Thyroid gland (tissue), 4 donors: Measurements from ENCODE around the gene TSPAN5. TPM values are rescaled to one million over a fixed set of nuclear protein-coding genes. Genes with fewer than 3 reads are reported as not detected.

ENCODE experiments used
- DNase-seq, 2 donors: peaks; one replicate each; pipeline ENCODE4 v3.0.0-alpha.2; 2019
- H3K27ac ChIP-seq, 3 donors: fragments of 200-600 bp; sonication (generic); 1 replicate in 2 of 3; 2 replicates in 1 of 3; pipeline ENCODE4 v1.5.1; 2016 to 2019; ENCODE audit warnings: mild to moderate bottlenecking in 1 of 3, moderate library complexity in 1 of 3
- H3K27me3 ChIP-seq: fragments of 200-600 bp; sonication (generic); one replicate; pipeline ENCODE4 v1.5.1; 2019
- H3K36me3 ChIP-seq, 2 donors: fragments of 200-600 bp; sonication (generic); one replicate each; pipeline ENCODE4 v1.5.1; 2016 to 2019
- H3K4me1 ChIP-seq, 2 donors: fragments of 200-600 bp; sonication (generic); one replicate each; pipeline ENCODE4 v1.5.1; 2017 to 2019
- H3K4me3 ChIP-seq, 3 donors: fragments of 200-600 bp; sonication (generic); replicated peaks in 1 of 3; 1 replicate in 2 of 3; 2 replicates in 1 of 3; pipeline ENCODE4 v1.5.1; 2016; ENCODE audit warnings: mild to moderate bottlenecking in 1 of 3
- H3K9me3 ChIP-seq: fragments of 200-600 bp; sonication (generic); one replicate; pipeline ENCODE4 v1.5.1; 2017
- POLR2A ChIP-seq, 2 donors: fragments of 450-650 bp; IDR thresholded peaks; one replicate each; pipeline ENCODE4 v1.6.1; 2017; ENCODE audit warnings: antibody characterized with exemption in 2 of 2, mild to moderate bottlenecking in 2 of 2, moderate library complexity in 1 of 2
- WGBS, 2 donors: methylation state at CpG; one replicate each; pipeline ENCODE4 v1.1.5; 2017; 5-methylcytosine and 5-hydroxymethylcytosine counted together
- intact Hi-C: fragments of 100-400 bp; cut with DNase I; formaldehyde crosslinking; loops from one replicate; pipeline ENCODE4 v1.15.1; 2023
- total RNA-seq, 4 donors: library from RNA; depleted of rRNA; stranded (reverse); fragments of >200 nt; gene quantifications; one replicate each; pipeline ENCODE4 v1.2.3, GENCODE V29; 2016
- TF ChIP-seq, protein P1 (sequence below), 6 experiments: fragments of 200-600 bp in 3 of 6; fragments of 450-650 bp in 3 of 6; sonication (generic) in 3 of 6; IDR thresholded peaks; one replicate each; pipeline ENCODE4 v1.5.1; 2016 to 2019; ENCODE audit warnings: antibody characterized with exemption in 6 of 6, mild to moderate bottlenecking in 2 of 6, inconsistent platforms in 1 of 6, moderate library complexity in 1 of 6

The TSPAN5 gene
- total RNA-seq, 4 donors from 2014 or later, result 26.4 to 48.0 (median 29.1) TPM

DNA sequence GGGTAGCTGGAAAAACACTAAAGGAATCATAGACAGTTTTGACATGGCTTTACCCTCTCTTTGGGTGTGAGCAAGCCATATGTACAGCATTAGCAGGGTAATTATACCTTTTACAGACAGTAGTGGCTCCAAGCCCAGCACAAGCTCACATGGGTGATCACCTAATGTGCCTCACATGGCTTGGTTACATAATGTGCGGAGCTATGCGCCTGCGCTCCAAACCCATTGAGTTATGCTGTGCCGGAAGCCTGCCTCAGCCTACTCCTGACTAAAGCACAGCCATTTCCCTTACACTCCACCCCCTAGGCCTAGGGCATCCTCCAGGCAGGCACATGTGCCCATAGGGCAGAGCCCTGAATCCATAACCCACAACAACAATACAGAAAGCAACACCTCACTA lies 6.5 kb upstream of the TSPAN5 start:
- Histone ChIP-seq H3K27me3 (no peaks in the 10 kb centered on the region), H3K4me3 (no peak overlapping the region), H3K27ac (no peak overlapping the region), H3K36me3 (no peaks in the 10 kb centered on the region), H3K4me1 (peaks cover 0 to 6% of the 10 kb centered on the region in 2 donors), H3K9me3 (no peaks in the 10 kb centered on the region)
- TF ChIP-seq POLR2A (IDR thresholded peaks at IDR 0.05), result no peak
- TF ChIP-seq, protein P1, sequence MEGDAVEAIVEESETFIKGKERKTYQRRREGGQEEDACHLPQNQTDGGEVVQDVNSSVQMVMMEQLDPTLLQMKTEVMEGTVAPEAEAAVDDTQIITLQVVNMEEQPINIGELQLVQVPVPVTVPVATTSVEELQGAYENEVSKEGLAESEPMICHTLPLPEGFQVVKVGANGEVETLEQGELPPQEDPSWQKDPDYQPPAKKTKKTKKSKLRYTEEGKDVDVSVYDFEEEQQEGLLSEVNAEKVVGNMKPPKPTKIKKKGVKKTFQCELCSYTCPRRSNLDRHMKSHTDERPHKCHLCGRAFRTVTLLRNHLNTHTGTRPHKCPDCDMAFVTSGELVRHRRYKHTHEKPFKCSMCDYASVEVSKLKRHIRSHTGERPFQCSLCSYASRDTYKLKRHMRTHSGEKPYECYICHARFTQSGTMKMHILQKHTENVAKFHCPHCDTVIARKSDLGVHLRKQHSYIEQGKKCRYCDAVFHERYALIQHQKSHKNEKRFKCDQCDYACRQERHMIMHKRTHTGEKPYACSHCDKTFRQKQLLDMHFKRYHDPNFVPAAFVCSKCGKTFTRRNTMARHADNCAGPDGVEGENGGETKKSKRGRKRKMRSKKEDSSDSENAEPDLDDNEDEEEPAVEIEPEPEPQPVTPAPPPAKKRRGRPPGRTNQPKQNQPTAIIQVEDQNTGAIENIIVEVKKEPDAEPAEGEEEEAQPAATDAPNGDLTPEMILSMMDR (IDR thresholded peaks at IDR 0.05), result no peak
- intact Hi-C loops, result no loop called here
- DNase-seq, result no peak
- 92 to 100% methylated on average over 4 of the region's 4 CpGs for WGBS, 2 donors

DNA sequence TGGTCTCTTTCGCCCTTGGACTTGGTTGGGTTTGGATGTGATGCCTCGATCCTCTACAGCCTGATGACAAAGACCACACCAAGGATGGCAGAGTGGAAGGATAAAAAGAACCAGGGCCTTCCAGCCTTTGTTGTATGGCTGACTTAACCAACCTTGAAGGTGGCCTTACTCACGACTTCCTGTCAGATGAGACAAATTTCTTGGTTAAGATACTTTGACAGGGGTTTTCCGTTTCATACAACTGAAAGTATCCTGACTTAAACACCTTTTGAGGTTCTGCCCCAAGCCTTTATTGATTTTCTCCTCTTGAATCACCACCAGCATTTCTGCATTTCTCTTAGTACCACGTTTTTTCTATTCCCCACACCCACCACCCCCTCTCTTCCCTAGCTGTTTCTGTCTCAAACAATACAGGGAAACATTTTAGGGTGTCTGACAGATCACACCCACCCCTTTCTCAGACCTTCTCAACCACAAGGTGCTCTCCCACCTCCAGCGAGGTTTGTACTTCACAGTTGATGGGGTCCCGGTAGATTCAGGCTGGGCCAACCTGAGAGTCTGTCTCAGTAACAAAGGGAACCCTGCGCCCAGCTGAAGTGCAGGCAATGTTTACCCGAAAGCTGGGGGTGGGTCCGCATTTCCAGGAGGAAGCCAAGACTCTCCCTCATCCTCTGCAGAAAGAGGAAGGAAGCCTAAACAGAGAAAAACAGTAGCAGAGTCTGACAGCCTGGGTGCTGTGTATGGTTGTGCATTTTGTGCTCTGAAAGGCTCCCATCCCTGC lies 5.0 kb upstream of the TSPAN5 start:
- Histone ChIP-seq H3K27me3 (no peaks in the 10 kb centered on the region), H3K4me1 (peaks cover 0 to 6% of the 10 kb centered on the region in 2 donors), H3K36me3 (no peaks in the 10 kb centered on the region), H3K4me3 (no peak overlapping the region), H3K9me3 (no peaks in the 10 kb centered on the region), H3K27ac (no peak overlapping the region)
- no peak for DNase-seq
- no peak for TF ChIP-seq POLR2A (IDR thresholded peaks at IDR 0.05)
- TF ChIP-seq, protein P1 (IDR thresholded peaks at IDR 0.05), result no peak
- intact Hi-C loops, result no loop called here
- WGBS, 2 donors, result 81 to 86% methylated on average over 10 of the region's 10 CpGs

DNA sequence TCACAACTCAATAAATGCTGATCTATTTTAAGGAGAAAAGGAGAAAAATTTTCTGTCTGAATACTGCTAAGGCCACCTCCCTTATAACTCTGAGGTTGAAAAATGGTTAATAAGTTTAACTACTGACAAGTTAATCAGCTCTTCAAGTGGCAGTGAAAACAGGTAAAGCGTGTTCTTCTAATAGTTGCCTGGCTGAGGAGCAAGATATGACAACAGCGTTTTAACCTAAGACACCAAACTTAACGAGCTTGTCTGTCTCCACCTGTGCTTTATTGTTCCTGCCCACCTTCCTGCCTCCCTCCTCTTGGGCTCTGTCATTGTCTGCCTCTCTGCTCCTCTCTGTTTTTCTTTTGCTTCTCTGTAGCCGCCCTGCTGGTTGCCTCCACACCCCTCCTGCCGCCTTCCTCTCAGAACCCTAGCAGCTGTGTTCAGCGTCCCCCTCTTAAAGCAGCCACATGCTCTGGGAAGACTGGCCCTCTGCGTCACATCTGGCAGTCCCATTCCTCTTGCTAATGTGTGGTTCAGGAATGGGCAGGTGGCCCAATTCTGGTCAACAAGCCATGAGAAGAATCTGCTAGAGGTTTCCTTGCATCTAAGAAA lies 4.3 kb upstream of the TSPAN5 start:
- no peak overlapping the region for H3K27ac ChIP-seq
- H3K36me3 ChIP-seq, result no peaks in the 10 kb centered on the region
- TF ChIP-seq POLR2A (IDR thresholded peaks at IDR 0.05), result no peak
- TF ChIP-seq, protein P1 (IDR thresholded peaks at IDR 0.05), result peak in 1 of 6 experiments; percentile 13
- intact Hi-C loops, result no loop called here
- no peaks in the 10 kb centered on the region for H3K9me3 ChIP-seq
- H3K4me1 ChIP-seq, result peaks cover 0 to 6% of the 10 kb centered on the region in 2 donors
- no peak overlapping the region for H3K4me3 ChIP-seq
- H3K27me3 ChIP-seq, result no peaks in the 10 kb centered on the region
- 47 to 61% methylated on average over 7 of the region's 7 CpGs for WGBS, 2 donors
- peak; percentile 15 to 28 for DNase-seq

DNA sequence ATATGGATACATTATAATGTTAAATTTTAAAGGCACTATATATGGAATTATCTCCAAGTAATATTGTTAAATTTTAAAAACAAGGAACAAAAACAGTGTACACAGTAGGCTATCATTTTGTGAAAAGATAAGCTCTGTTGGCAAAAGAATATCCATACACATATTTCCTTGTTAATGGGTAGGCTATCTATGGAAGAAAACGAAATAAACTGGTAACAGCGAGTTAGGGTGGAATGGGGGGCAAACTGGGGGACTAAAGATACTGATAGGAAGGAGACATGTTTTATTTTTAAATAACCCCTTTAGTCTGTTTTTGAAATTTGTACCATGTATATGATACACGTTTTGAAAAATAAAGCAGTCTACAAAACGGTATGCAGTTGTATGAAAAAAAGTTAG lies 3.6 kb upstream of the TSPAN5 start:
- Histone ChIP-seq H3K4me3 (no peak overlapping the region), H3K27me3 (no peaks in the 10 kb centered on the region), H3K36me3 (no peaks in the 10 kb centered on the region), H3K9me3 (no peaks in the 10 kb centered on the region), H3K27ac (no peak overlapping the region), H3K4me1 (peaks cover 2 to 6% of the 10 kb centered on the region in 2 donors)
- no peak for DNase-seq
- WGBS, 2 donors, result 87 to 89% methylated on average over 4 of the region's 4 CpGs
- intact Hi-C loops, result no loop called here
- no peak for TF ChIP-seq POLR2A (IDR thresholded peaks at IDR 0.05)
- TF ChIP-seq, protein P1 (IDR thresholded peaks at IDR 0.05), result no peak
